ENCODE measurements around the gene TMEM184B. TPM values are rescaled to one million over a fixed set of nuclear protein-coding genes. Genes with fewer than 3 reads are reported as not detected.

The TMEM184B gene
- total RNA-seq, 6 experiments from 2014 or later: 7.9 to 42.6 (median 16.9) TPM

DNA sequence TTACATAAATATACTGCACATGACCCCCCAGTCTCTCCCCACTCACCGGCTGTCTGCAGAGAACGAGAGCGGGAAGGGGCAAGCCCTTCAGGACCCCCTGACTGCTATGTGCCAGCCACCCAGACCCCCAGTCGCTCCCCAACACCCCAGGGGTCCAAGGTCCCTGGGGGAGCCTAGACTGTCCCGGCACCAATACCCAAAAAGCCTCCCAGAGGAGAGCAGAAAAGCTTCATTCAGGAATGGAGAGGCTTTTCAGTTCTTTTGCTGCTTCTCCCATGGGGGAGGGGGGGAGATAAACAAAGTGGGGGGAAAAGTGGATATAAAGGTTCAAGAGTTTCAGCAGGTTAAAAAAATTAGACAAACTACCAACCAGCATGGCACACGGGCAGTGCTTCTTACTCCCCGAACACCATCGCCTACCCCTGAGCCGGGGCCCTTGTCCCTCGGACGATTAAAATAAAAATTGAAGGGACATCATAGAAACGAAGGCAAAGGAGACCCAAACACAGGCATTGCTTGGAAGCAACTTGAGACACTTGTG is 43.1 kb upstream of the TMEM184B start:
- peak overlapping the region; percentile 57 to 70 (median 66) for H3K4me3 ChIP-seq
- no peaks in the 10 kb centered on the region for H3K9me3 ChIP-seq
- ATAC-seq (no peak), DNase-seq (no peak)
- intact Hi-C loops (cut with DNase I): no loop called here
- TF ChIP-seq, protein P1, sequence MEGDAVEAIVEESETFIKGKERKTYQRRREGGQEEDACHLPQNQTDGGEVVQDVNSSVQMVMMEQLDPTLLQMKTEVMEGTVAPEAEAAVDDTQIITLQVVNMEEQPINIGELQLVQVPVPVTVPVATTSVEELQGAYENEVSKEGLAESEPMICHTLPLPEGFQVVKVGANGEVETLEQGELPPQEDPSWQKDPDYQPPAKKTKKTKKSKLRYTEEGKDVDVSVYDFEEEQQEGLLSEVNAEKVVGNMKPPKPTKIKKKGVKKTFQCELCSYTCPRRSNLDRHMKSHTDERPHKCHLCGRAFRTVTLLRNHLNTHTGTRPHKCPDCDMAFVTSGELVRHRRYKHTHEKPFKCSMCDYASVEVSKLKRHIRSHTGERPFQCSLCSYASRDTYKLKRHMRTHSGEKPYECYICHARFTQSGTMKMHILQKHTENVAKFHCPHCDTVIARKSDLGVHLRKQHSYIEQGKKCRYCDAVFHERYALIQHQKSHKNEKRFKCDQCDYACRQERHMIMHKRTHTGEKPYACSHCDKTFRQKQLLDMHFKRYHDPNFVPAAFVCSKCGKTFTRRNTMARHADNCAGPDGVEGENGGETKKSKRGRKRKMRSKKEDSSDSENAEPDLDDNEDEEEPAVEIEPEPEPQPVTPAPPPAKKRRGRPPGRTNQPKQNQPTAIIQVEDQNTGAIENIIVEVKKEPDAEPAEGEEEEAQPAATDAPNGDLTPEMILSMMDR (IDR thresholded peaks at IDR 0.05): no peak
- no peak for TF ChIP-seq POLR2A (IDR thresholded peaks at IDR 0.05)
- 11% methylated on average over 12 of the region's 12 CpGs for WGBS (ENCODE audit: insufficient coverage, low coverage, low lambda C conversion rate, missing lambda C conversion rate)
- no peaks in the 10 kb centered on the region for H3K27me3 ChIP-seq
- H3K27ac ChIP-seq: peak overlapping the region; percentile 86 to 95 (median 89)
- H3K4me1 ChIP-seq: peaks cover 0 to 10% (median 4%) of the 10 kb centered on the region in 4 donors
- H3K36me3 ChIP-seq: no peaks in the 10 kb centered on the region

DNA sequence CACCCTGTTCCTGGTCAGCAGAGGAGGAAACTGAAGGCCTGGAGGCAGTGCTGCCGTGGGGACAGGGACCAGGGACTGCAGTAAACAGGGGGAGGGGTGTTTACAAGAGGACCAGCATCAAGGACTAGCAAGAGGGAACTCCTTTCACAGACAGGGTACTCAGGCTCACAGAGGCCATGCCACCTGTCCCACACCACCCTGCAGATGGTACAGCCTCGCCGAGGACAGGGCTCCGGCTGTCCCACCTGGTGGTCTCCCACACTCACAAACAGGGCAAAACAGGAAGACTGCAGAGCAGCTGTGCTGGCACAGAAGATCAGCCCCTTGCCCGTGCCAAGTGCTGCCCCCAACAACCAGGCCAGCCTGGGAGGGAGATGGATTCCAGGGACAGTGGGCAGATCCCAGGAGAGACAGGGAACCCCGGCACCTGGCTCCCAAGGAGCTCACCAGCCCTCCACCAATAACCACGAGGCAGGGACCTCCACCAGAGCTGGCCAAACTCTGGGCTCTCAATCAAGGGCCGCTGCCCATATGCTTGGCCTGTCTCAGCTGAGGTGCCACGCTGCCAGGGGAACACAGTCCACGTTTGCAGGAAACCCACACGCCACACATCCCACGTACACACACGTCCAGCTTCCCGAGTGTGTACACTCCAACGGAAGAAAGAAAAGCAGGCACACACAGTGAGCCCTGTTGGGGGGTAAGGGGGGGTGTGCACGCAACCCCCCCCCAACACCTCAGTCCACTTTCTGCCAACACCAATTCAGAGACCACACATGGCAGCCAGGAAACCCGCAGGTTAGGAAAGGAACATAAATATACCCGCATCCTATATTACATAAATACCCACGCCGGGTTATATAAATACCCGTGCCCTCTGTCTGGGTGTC is 42.4 kb upstream of the TMEM184B start:
- no peaks in the 10 kb centered on the region for H3K36me3 ChIP-seq
- intact Hi-C loops (cut with DNase I): no loop called here
- ATAC-seq (peak; percentile 3 to 16 (median 8)), DNase-seq (no peak)
- H3K27me3 ChIP-seq: no peaks in the 10 kb centered on the region
- peak overlapping the region; percentile 57 to 70 (median 66) for H3K4me3 ChIP-seq
- peak overlapping the region; percentile 86 to 95 (median 89) for H3K27ac ChIP-seq
- peaks cover 0 to 17% (median 8%) of the 10 kb centered on the region in 4 donors for H3K4me1 ChIP-seq
- WGBS (ENCODE audit: insufficient coverage, low coverage, low lambda C conversion rate, missing lambda C conversion rate): 14% methylated on average over 9 of the region's 21 CpGs
- no peaks in the 10 kb centered on the region for H3K9me3 ChIP-seq
- TF ChIP-seq, protein P1 (IDR thresholded peaks at IDR 0.05): no peak
- peak; percentile 3 for TF ChIP-seq POLR2A (IDR thresholded peaks at IDR 0.05)

DNA sequence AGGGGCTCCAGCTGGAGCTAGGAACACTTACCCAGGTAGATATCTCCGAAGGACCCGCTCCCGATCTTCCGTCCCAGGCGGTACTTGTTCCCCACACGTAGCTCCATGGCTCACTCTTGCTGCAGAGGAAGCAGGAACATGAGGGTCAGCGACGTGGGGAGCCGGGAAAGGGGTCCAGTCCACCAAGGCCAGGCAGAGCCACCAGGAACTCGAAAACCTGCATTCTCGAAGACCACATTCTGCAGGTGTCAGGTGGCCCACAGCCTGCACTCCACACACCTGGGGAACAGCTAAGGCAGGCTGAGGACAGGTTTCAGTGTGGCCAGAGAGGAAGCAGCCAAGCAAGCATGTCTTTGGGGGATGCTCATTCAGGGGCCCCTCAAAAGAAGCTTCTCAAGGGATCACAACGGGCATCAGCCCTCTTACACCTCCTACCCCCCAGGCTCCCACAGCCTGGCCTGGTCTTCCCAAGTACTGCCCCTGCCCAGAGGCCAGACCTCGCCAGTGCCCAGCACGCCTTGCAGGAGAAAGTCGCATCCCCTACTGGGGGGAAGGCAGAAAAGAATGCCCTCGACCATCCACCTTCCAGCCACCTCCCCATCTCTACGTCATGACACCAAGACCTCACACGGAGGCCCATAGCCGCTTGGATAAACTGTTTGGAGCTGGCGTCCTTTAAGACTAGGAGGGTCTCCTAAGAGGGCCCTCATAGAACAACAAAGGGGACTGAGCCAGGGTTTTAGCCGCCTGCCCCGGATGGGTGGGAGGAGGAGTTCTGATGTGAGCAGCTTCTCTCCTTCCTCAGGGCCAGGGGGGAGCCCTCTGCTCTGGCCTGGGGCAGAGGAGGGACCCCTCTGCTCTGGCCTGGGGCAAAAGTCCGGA is 41.5 kb upstream of the TMEM184B start:
- no peak overlapping the region for H3K4me3 ChIP-seq
- H3K36me3 ChIP-seq: no peaks in the 10 kb centered on the region
- 78% methylated on average over 15 of the region's 23 CpGs for WGBS (ENCODE audit: insufficient coverage, low coverage, low lambda C conversion rate, missing lambda C conversion rate)

More for the DNA sequence above, 41.5 kb upstream of the TMEM184B start:
- TF ChIP-seq, protein P1 (IDR thresholded peaks at IDR 0.05): no peak
- no peak for TF ChIP-seq POLR2A (IDR thresholded peaks at IDR 0.05)
- no peak for DNase-seq
- Histone ChIP-seq H3K4me1 (peaks cover 0 to 26% (median 11%) of the 10 kb centered on the region in 4 donors), H3K27me3 (no peaks in the 10 kb centered on the region), H3K27ac (peak overlapping the region; percentile 86 to 95 (median 89)), H3K9me3 (no peaks in the 10 kb centered on the region)
- no peak for ATAC-seq
- intact Hi-C loops (cut with DNase I): no loop called here
